ENCODE results near the gene PTBP1.

The PTBP1 gene

DNA sequence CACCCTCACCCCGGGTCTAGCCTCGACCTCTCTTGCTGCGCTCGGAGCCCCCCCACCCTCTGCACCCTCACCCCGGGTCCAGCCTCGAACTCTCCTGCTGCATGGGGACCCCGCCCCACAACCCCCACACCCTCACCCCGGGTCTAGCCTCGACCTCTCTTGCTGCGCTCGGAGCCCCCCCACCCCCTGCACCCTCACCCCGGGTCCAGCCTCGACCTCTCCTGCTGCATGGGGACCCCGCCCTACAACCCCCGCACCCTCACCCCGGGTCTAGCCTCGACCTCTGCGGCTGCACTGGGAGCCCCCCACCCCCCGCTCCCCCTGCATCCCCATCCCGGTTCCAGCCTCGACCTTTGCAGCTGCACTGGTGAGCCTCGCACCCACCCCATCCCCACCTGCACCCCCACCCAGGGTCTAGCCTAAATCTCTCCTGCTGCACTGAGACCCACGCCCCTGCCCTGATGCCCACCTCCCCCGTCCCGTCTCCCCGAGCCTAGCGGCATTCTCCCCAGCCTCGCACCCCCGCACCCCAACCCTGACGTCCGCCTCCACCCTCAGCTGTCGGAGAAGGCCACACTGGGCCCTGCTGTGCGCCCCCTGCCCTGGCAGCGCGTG is 64.0 kb downstream of the PTBP1 start:
- Histone ChIP-seq H3K4me2 (ENCODE audit: low read depth, low read length) (peak overlapping the region; percentile 82; the same call in 1 of the 2 replicates), H3K79me2 (ENCODE audit: low read length) (no peaks in the 10 kb centered on the region), H3K36me3 (replicated peaks; ENCODE audit: insufficient read depth, low read length) (no peaks in the 10 kb centered on the region), H3K9me2 (replicated peaks; ENCODE audit: insufficient read depth, low read length) (no peaks in the 10 kb centered on the region), H3K4me1 (ENCODE audit: low read length) (peaks cover 5% of the 10 kb centered on the region), H2AFZ (ENCODE audit: low read length) (no peak overlapping the region), H3K4me3 (ENCODE audit: low read length) (no peak overlapping the region), H3K9ac (ENCODE audit: low read length) (no peak overlapping the region), H4K20me1 (ENCODE audit: insufficient read depth, low read length) (0 out of 2 replicates have a peak, but pooled peaks cover 3% of the 10 kb centered on the region), H3K9me3 (replicated peaks; ENCODE audit: insufficient read depth, low read length) (no peaks in the 10 kb centered on the region), H3K27me3 (replicated peaks; ENCODE audit: insufficient read depth, low read length) (peaks cover 29% of the 10 kb centered on the region), H3K27ac (ENCODE audit: low read length) (no peak overlapping the region), H3F3A (ENCODE audit: insufficient read depth, low read length) (peaks cover 7% of the 10 kb centered on the region; the same call in 1 of the 2 replicates)
- no peak for DNase-seq
- TF ChIP-seq EZH2phosphoT487 (IDR thresholded peaks at IDR 0.05; ENCODE audit: low read length): no peak

Measured in MM.1S (cell line).